ENCODE results near the gene EIF3M.
"Not testable (repeated sequence)": the region's sequence is repeated elsewhere in the genome, so short reads cannot be mapped to it uniquely, and the experiment has no call there.

Gene EIF3M

GRCh38 chr11:32594272-32594671 is 10.6 kb downstream of the EIF3M start:
- DNase-seq (ENCODE audit: low read depth) = no peak
- TF ChIP-seq, protein P1, sequence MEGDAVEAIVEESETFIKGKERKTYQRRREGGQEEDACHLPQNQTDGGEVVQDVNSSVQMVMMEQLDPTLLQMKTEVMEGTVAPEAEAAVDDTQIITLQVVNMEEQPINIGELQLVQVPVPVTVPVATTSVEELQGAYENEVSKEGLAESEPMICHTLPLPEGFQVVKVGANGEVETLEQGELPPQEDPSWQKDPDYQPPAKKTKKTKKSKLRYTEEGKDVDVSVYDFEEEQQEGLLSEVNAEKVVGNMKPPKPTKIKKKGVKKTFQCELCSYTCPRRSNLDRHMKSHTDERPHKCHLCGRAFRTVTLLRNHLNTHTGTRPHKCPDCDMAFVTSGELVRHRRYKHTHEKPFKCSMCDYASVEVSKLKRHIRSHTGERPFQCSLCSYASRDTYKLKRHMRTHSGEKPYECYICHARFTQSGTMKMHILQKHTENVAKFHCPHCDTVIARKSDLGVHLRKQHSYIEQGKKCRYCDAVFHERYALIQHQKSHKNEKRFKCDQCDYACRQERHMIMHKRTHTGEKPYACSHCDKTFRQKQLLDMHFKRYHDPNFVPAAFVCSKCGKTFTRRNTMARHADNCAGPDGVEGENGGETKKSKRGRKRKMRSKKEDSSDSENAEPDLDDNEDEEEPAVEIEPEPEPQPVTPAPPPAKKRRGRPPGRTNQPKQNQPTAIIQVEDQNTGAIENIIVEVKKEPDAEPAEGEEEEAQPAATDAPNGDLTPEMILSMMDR (conservative IDR thresholded peaks at IDR 0.05; ENCODE audit: low read depth, low read length) = no peak

GRCh38 chr11:32596114-32596513 is 12.5 kb downstream of the EIF3M start:
- H3K4me3 ChIP-seq (ENCODE audit: low read length); DNase-seq (ENCODE audit: low read depth): not testable (repeated sequence)

More at GRCh38 chr11:32594272-32594671, 10.6 kb downstream of the EIF3M start:
- no peak overlapping the region for H3K4me3 ChIP-seq (ENCODE audit: low read length)

GRCh38 chr11:32597921-32598320 is 14.3 kb downstream of the EIF3M start:
- no peak overlapping the region for H3K4me3 ChIP-seq (ENCODE audit: low read length)
- TF ChIP-seq, protein P1 (conservative IDR thresholded peaks at IDR 0.05; ENCODE audit: low read depth, low read length) = no peak
- no peak for DNase-seq (ENCODE audit: low read depth)

DNA sequence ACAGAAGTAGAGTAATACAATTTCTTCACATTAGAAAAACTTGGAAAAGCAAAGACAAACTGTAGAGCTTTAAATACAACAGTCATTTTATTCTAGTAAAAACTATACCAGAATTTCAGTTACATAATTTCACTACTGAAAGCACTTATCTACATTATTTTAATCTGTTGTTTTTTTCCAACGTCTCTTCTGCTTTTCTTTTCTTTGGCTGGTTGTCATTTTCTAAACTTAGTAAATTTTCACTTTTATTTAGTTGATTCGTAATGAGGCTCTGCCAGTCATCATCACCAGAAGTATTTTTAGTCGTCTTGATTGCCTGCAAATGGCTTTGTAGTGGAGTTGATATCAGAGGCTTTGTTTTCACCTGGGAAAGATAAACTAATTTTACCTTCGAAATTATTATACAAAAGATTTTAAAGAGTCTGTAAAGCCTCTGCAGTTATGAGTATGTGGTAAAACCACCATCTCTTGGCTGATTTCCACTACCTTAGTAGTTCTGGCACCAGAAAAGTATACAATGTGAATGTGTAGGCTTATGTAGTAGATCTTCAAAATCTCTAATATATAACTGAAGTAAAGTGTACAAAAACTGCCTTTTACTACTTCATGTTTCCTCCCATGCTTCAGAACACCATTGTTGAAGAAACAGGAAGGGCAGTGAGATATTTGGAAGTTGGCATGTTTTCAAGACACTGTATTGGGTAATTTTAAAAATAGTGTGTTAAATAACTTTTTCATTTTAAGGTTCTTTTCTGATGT is 19.2 kb downstream of the EIF3M start:
- H3K4me3 ChIP-seq (ENCODE audit: low read length) = no peak overlapping the region
- TF ChIP-seq, protein P1 (conservative IDR thresholded peaks at IDR 0.05; ENCODE audit: low read depth, low read length) = no peak
- DNase-seq (ENCODE audit: low read depth) = no peak

- H3K4me3 ChIP-seq (ENCODE audit: low read length) = no peak overlapping the region
- TF ChIP-seq, protein P1 (conservative IDR thresholded peaks at IDR 0.05; ENCODE audit: low read depth, low read length) = no peak
- DNase-seq (ENCODE audit: low read depth) = no peak
These were observed 22.6 kb downstream of the EIF3M start for GRCh38 chr11:32606220-32606619.

DNA sequence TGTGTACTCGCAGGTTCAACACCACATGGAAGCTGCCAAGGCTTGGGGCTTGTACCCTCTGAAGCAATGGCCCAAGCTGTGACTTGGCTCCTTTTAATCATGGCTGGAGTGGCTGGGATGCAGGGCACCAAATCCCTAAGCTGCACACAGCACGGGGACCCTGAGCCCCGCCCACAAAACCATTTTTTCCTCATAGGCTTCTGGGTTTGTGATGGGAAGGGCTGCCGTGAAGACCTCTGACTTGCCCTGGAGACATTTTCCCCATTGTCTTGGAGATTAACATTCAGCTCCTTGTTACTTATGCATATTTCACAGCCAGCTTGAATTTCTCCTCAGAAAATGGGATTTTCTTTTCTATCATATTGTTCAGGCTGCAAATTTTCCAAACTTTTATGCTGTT is 25.2 kb downstream of the EIF3M start:
- DNase-seq (ENCODE audit: low read depth); H3K4me3 ChIP-seq (ENCODE audit: low read length): not testable (repeated sequence)

- no peak for DNase-seq (ENCODE audit: low read depth)
- no peak overlapping the region for H3K4me3 ChIP-seq (ENCODE audit: low read length)
- TF ChIP-seq, protein P1 (conservative IDR thresholded peaks at IDR 0.05; ENCODE audit: low read depth, low read length) = no peak
These were observed 27.2 kb downstream of the EIF3M start for GRCh38 chr11:32610797-32611352.

- TF ChIP-seq, protein P1 (conservative IDR thresholded peaks at IDR 0.05; ENCODE audit: low read depth, low read length) = no peak
- no peak for DNase-seq (ENCODE audit: low read depth)
- no peak overlapping the region for H3K4me3 ChIP-seq (ENCODE audit: low read length)
These were observed 30.0 kb downstream of the EIF3M start for GRCh38 chr11:32613500-32614151.
